ENCODE data around the gene FICD.

GRCh38 chr12:108502922-108503321, 12.2 kb upstream of the FICD start:
- TF ChIP-seq, protein P1, sequence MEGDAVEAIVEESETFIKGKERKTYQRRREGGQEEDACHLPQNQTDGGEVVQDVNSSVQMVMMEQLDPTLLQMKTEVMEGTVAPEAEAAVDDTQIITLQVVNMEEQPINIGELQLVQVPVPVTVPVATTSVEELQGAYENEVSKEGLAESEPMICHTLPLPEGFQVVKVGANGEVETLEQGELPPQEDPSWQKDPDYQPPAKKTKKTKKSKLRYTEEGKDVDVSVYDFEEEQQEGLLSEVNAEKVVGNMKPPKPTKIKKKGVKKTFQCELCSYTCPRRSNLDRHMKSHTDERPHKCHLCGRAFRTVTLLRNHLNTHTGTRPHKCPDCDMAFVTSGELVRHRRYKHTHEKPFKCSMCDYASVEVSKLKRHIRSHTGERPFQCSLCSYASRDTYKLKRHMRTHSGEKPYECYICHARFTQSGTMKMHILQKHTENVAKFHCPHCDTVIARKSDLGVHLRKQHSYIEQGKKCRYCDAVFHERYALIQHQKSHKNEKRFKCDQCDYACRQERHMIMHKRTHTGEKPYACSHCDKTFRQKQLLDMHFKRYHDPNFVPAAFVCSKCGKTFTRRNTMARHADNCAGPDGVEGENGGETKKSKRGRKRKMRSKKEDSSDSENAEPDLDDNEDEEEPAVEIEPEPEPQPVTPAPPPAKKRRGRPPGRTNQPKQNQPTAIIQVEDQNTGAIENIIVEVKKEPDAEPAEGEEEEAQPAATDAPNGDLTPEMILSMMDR (IDR thresholded peaks at IDR 0.05), result no peak
- no peak for TF ChIP-seq POLR2A (IDR thresholded peaks at IDR 0.05)
